Measurements from ENCODE around the gene COL4A1.

COL4A1 gene

DNA sequence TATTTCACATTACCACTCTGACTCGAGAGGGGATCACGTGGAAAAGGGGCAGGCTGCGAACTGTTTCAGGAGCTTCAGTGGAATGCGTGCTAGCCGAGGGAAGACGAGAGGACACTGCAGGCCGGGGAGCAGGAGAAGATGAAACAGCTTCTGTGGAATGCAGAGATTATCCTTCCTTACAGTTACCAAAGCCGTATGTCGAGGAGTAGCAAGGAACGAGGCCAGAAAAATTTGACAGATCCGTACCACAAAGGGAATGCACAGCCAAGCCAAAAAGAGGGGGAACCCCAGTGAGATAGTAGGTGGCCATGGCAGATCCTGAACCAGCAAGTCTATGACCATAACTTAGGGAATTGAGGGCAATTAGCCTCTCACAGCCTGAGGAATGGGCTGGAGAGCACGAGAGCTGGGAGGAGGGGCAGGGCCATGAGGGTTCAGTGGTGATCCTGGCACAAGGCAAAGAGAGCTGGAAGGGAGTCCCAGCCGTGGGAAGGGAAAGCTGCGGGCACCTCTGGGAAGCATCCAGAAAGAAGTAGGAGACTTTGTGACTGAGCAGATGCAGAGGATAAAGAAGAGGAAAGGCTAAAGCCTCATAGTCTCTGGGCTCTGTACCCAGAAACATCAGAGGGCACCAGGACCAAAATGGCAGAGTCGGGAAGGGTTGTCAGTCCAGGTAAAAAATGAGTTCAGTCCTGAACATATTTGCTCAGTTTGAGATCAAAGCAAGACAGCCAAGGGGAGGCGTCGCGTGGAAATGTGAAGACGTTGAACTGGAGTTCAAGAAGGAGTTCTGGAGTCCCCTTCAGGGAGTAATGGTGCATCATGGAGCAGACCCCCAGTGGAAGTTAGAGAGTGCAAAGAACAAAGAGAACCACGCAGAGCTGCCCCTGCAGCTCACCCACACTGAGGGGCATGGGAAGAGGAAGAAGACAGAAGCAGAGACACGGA lies 5.1 kb downstream of the COL4A1 start:
- H2BK120ac ChIP-seq (ENCODE audit: low read depth, low read length) = no peak overlapping the region
- no peak overlapping the region for H4K5ac ChIP-seq (ENCODE audit: low read length)
- no peak overlapping the region for H3K18ac ChIP-seq (ENCODE audit: low read length)
- no peak overlapping the region for H2AK5ac ChIP-seq (ENCODE audit: low read length)
- no peak overlapping the region for H3K4ac ChIP-seq (ENCODE audit: low read depth, low read length)
- H3K79me2 ChIP-seq (ENCODE audit: control insufficient read depth, insufficient read depth, low read length) = peaks cover 15% of the 10 kb centered on the region
- H3K36me3 ChIP-seq (ENCODE audit: control insufficient read depth, insufficient read depth, low read length) = no peaks in the 10 kb centered on the region
- no CpG with 5 or more reads among the region's 21 CpGs for WGBS (ENCODE audit: extremely low coverage, insufficient coverage, low lambda C conversion rate)
- H2BK5ac ChIP-seq (ENCODE audit: low read length) = peak overlapping the region; percentile 20
- H3K4me3 ChIP-seq (ENCODE audit: low read length) = no peak overlapping the region
- H4K8ac ChIP-seq (ENCODE audit: low read depth, low read length) = no peak overlapping the region
- H3K27me3 ChIP-seq (ENCODE audit: insufficient read depth, low read length, poor library complexity) = no peaks in the 10 kb centered on the region
- peak overlapping the region; percentile 3 for H3K9ac ChIP-seq (ENCODE audit: low read length)
- H3K79me1 ChIP-seq (ENCODE audit: low read length) = peaks cover 12% of the 10 kb centered on the region
- peaks cover 17% of the 10 kb centered on the region for H3K4me1 ChIP-seq (ENCODE audit: control insufficient read depth, low read depth, low read length)
- peak overlapping the region; percentile 35 for H3K56ac ChIP-seq (ENCODE audit: low read length)
- DNase-seq = peak; percentile 72
- no peak overlapping the region for H3K23ac ChIP-seq (ENCODE audit: low read length)
- H2BK15ac ChIP-seq (replicated peaks; ENCODE audit: low read depth) = no peak overlapping the region
- no peak overlapping the region for H3K4me2 ChIP-seq (ENCODE audit: low read length)
- peak overlapping the region; percentile 9 for H3K27ac ChIP-seq (ENCODE audit: low read depth, low read length)

DNA sequence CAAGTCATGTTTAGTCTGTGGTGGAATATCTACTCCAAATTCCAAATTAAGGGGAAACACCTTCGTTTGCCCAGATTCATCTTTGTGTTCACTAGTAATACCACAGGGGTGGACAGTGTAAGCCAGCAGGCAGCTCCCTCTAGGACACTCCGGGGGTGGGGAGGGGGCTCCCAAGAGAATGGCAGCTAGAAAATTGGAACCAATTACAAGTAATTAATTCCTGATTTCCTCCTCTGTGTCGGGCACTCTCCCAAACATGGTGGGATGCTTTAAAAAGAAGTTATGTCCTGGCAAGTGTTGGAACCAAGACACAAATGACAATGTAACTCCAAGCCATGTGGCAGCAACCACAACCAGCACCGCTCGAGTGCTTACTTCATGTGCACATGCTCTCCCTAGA lies 5.9 kb downstream of the COL4A1 start:
- Histone ChIP-seq H3K4ac (ENCODE audit: low read depth, low read length) (no peak overlapping the region), H3K79me1 (ENCODE audit: low read length) (peaks cover 12% of the 10 kb centered on the region), H3K4me2 (ENCODE audit: low read length) (no peak overlapping the region), H3K9ac (ENCODE audit: low read length) (no peak overlapping the region), H2BK120ac (ENCODE audit: low read depth, low read length) (no peak overlapping the region), H2BK5ac (ENCODE audit: low read length) (no peak overlapping the region), H3K79me2 (ENCODE audit: control insufficient read depth, insufficient read depth, low read length) (peaks cover 15% of the 10 kb centered on the region), H3K18ac (ENCODE audit: low read length) (no peak overlapping the region), H2BK15ac (replicated peaks; ENCODE audit: low read depth) (no peak overlapping the region), H4K8ac (ENCODE audit: low read depth, low read length) (no peak overlapping the region), H4K5ac (ENCODE audit: low read length) (no peak overlapping the region), H3K27ac (ENCODE audit: low read depth, low read length) (no peak overlapping the region), H3K56ac (ENCODE audit: low read length) (no peak overlapping the region), H3K36me3 (ENCODE audit: control insufficient read depth, insufficient read depth, low read length) (no peaks in the 10 kb centered on the region), H3K23ac (ENCODE audit: low read length) (no peak overlapping the region), H3K4me1 (ENCODE audit: control insufficient read depth, low read depth, low read length) (peaks cover 22% of the 10 kb centered on the region), H3K27me3 (ENCODE audit: insufficient read depth, low read length, poor library complexity) (no peaks in the 10 kb centered on the region), H2AK5ac (ENCODE audit: low read length) (no peak overlapping the region), H3K4me3 (ENCODE audit: low read length) (no peak overlapping the region)
- no CpG with 5 or more reads among the region's 5 CpGs for WGBS (ENCODE audit: extremely low coverage, insufficient coverage, low lambda C conversion rate)
- DNase-seq = no peak

DNA sequence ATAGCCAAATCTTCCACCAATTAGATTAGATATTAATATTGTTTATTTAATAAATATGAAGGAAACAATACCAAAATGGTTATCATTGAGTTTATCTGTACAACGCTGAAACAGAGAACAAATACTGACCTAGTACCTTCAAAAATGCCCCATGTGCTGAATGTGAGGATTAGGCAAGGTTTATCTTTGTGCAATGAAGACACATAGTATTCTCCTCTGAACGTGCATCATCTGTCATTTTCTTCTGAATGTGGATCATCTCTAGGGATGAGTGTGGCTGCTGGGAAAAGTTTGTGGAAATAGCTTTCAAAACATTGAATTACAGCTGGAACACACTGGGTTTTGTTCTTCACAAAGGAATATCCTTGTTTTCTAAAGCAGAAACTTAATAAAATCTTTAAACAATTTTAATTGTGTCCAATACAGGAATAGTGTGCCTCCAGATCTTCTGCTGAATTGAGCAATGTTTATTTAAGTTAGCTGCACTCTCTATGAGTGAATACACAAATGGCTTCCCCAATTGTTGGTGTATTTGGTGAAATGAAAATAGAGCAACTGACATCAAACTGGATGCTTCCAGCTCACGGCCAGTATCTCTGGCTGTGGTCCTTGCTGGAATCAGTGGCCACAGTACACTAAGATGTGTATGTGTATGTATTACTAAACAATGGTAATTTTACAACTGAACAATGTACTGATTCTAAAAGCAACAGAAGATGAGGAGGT lies 6.7 kb downstream of the COL4A1 start:
- H3K27me3 ChIP-seq (ENCODE audit: insufficient read depth, low read length, poor library complexity) = no peaks in the 10 kb centered on the region
- H2BK5ac ChIP-seq (ENCODE audit: low read length) = no peak overlapping the region
- H3K4me3 ChIP-seq (ENCODE audit: low read length) = no peak overlapping the region
- no peak overlapping the region for H4K5ac ChIP-seq (ENCODE audit: low read length)
- H3K79me2 ChIP-seq (ENCODE audit: control insufficient read depth, insufficient read depth, low read length) = peaks cover 16% of the 10 kb centered on the region
- H3K4me1 ChIP-seq (ENCODE audit: control insufficient read depth, low read depth, low read length) = peaks cover 24% of the 10 kb centered on the region
- H4K8ac ChIP-seq (ENCODE audit: low read depth, low read length) = no peak overlapping the region
- H2BK15ac ChIP-seq (replicated peaks; ENCODE audit: low read depth) = no peak overlapping the region
- H3K9ac ChIP-seq (ENCODE audit: low read length) = no peak overlapping the region
- no peak overlapping the region for H3K4me2 ChIP-seq (ENCODE audit: low read length)
- WGBS (ENCODE audit: extremely low coverage, insufficient coverage, low lambda C conversion rate) = no CpG with 5 or more reads among the region's 3 CpGs
- H3K18ac ChIP-seq (ENCODE audit: low read length) = no peak overlapping the region
- no peak overlapping the region for H2AK5ac ChIP-seq (ENCODE audit: low read length)
- no peak overlapping the region for H3K56ac ChIP-seq (ENCODE audit: low read length)
- no peak overlapping the region for H3K27ac ChIP-seq (ENCODE audit: low read depth, low read length)
- H3K36me3 ChIP-seq (ENCODE audit: control insufficient read depth, insufficient read depth, low read length) = no peaks in the 10 kb centered on the region
- H3K79me1 ChIP-seq (ENCODE audit: low read length) = peaks cover 15% of the 10 kb centered on the region
- H2BK120ac ChIP-seq (ENCODE audit: low read depth, low read length) = no peak overlapping the region
- H3K4ac ChIP-seq (ENCODE audit: low read depth, low read length) = no peak overlapping the region
- no peak overlapping the region for H3K23ac ChIP-seq (ENCODE audit: low read length)
- DNase-seq = no peak

DNA sequence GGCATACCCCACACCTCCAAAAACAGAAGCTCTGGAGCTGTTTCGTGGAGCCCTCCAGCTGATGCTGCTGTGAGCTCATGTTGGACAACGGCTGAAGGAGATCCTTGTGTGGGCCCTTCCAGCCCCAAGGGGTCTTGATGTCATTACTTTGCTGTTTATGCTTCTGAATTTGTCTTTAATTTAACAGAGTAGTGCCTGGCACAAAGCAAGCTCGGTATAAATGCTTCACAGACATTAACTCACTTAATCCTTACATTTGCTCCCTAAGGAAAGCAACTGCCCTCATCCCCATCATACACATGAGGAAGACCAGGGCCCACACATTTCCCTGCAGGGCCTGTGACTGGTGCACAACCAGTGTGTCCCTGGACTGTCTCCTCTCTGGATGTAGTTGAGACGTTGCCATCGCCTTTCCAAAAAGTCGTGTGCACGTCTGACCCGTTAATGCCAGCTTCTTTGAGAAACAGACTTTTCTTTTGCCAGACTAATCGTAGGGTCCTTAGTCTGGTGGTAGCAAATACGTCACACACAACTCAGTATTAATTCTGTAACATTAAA lies 7.6 kb downstream of the COL4A1 start:
- Histone ChIP-seq H2BK15ac (replicated peaks; ENCODE audit: low read depth) (no peak overlapping the region), H3K9ac (ENCODE audit: low read length) (peak overlapping the region; percentile 63), H3K36me3 (ENCODE audit: control insufficient read depth, insufficient read depth, low read length) (no peaks in the 10 kb centered on the region), H4K8ac (ENCODE audit: low read depth, low read length) (no peak overlapping the region), H2BK120ac (ENCODE audit: low read depth, low read length) (no peak overlapping the region), H3K4me3 (ENCODE audit: low read length) (no peak overlapping the region), H3K27ac (ENCODE audit: low read depth, low read length) (peak overlapping the region; percentile 36), H3K27me3 (ENCODE audit: insufficient read depth, low read length, poor library complexity) (no peaks in the 10 kb centered on the region), H2AK5ac (ENCODE audit: low read length) (no peak overlapping the region), H2BK5ac (ENCODE audit: low read length) (peak overlapping the region; percentile 85), H3K4me2 (ENCODE audit: low read length) (no peak overlapping the region), H3K18ac (ENCODE audit: low read length) (peak overlapping the region; percentile 41), H4K5ac (ENCODE audit: low read length) (no peak overlapping the region), H3K56ac (ENCODE audit: low read length) (peak overlapping the region; percentile 77), H3K23ac (ENCODE audit: low read length) (no peak overlapping the region), H3K79me2 (ENCODE audit: control insufficient read depth, insufficient read depth, low read length) (peaks cover 11% of the 10 kb centered on the region), H3K79me1 (ENCODE audit: low read length) (peaks cover 12% of the 10 kb centered on the region), H3K4ac (ENCODE audit: low read depth, low read length) (peak overlapping the region; percentile 39), H3K4me1 (ENCODE audit: control insufficient read depth, low read depth, low read length) (peaks cover 22% of the 10 kb centered on the region)
- no CpG with 5 or more reads among the region's 10 CpGs for WGBS (ENCODE audit: extremely low coverage, insufficient coverage, low lambda C conversion rate)
- no peak for DNase-seq

DNA sequence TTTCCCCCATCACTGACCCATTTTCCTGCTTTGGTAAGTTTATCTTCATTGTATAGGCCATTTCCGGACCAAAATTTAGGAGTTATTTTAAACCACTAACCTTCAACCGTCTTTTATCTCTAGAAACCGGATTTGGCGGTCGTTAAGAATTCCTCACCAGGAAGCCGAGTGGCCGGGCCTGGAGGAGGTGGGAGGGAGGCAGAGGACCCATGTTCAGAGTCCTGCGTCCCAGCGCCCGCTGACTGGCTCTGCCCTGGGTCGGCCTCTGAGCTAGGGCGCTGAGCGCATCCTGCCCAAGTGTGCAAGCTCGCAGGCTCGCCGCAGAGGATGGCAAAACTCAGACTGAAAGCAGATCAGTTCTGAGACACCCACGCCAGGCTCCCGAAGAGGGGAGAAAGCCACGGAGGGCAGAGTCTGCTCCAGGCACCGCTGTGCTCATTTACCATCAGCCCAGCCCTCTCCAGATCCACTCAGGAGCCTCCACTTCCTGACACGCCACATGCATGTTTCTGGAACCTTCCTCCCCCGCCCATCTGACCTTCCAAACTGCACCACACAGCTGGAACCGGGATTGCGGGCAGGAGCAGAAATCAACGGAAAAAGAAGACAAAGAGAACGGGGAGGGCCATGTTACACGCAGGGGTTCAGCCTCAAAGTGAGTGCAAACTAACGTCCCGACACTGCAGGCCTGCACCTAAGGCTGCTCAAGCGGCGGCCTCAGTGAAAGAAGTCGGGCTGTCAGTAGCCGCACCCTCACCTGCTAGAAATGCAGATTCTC lies 8.3 kb downstream of the COL4A1 start:
- Histone ChIP-seq H3K9ac (ENCODE audit: low read length) (peak overlapping the region; percentile 63), H3K27me3 (ENCODE audit: insufficient read depth, low read length, poor library complexity) (no peaks in the 10 kb centered on the region), H3K4me3 (ENCODE audit: low read length) (no peak overlapping the region), H4K5ac (ENCODE audit: low read length) (no peak overlapping the region), H3K18ac (ENCODE audit: low read length) (peak overlapping the region; percentile 41), H2BK5ac (ENCODE audit: low read length) (peak overlapping the region; percentile 85), H3K4me2 (ENCODE audit: low read length) (no peak overlapping the region), H3K23ac (ENCODE audit: low read length) (peak overlapping the region; percentile 94), H3K4ac (ENCODE audit: low read depth, low read length) (peak overlapping the region; percentile 39), H2AK5ac (ENCODE audit: low read length) (peak overlapping the region; percentile 48), H3K36me3 (ENCODE audit: control insufficient read depth, insufficient read depth, low read length) (no peaks in the 10 kb centered on the region), H4K8ac (ENCODE audit: low read depth, low read length) (no peak overlapping the region), H3K79me1 (ENCODE audit: low read length) (peaks cover 14% of the 10 kb centered on the region), H3K79me2 (ENCODE audit: control insufficient read depth, insufficient read depth, low read length) (peaks cover 12% of the 10 kb centered on the region), H3K27ac (ENCODE audit: low read depth, low read length) (peak overlapping the region; percentile 36), H2BK120ac (ENCODE audit: low read depth, low read length) (peak overlapping the region; percentile 2), H3K56ac (ENCODE audit: low read length) (peak overlapping the region; percentile 77), H2BK15ac (replicated peaks; ENCODE audit: low read depth) (no peak overlapping the region), H3K4me1 (ENCODE audit: control insufficient read depth, low read depth, low read length) (peaks cover 22% of the 10 kb centered on the region)
- DNase-seq = peak; percentile 72
- no CpG with 5 or more reads among the region's 33 CpGs for WGBS (ENCODE audit: extremely low coverage, insufficient coverage, low lambda C conversion rate)
